ENCODE measurements around the gene IGIP. TPM values are rescaled to one million over a fixed set of nuclear protein-coding genes. Genes with fewer than 3 reads are reported as not detected.

Gene IGIP
- total and polyA plus RNA-seq, 10 donors, result 4.7 to 20.4 (median 11.2) TPM

DNA sequence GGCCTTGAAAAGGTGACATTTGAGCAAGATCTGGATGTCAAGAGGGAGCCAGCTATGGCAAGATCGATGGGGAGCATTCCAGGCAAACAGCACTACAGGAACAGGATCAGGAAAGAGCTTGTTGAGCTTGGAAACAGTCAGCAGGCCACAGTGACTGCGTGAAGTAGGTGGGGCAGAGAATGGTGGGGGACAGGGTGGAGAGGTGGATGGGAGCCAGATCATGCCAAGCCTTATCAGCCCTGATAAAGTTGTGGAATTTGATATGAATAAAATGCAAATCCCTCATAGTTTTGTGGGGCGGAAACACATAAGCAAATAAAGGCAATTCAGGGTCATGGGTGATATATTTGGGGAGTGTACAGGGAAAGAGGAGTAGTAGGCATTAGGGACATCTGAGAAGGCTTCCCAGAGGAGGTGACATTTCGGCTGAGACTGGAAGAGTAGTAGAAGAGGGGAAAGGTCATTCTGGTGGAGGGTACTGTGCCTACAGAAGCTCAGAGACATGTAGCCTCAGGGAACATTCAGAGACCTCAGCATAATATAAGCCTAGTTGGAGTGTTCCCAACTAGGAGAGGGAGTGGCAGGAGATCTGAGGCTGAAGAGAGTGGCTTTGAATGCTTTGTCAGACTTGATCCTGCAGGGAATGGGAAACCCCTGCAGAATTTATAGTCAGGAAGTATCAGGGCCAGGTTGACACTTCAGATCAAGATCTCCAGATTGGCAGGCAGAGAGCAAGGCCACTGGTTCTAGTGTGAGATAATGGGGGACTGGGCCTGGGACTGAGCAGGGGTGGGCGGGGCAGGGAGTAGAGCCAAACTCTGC, 39.6 kb downstream of the IGIP start:
- no peak for DNase-seq
- WGBS, 5 donors, result 64 to 81% (median 72%) methylated on average over 5 of the region's 5 CpGs
- peak overlapping the region in 5 of 8 donors; percentile 32 to 60 (median 43) for H3K27ac ChIP-seq

DNA sequence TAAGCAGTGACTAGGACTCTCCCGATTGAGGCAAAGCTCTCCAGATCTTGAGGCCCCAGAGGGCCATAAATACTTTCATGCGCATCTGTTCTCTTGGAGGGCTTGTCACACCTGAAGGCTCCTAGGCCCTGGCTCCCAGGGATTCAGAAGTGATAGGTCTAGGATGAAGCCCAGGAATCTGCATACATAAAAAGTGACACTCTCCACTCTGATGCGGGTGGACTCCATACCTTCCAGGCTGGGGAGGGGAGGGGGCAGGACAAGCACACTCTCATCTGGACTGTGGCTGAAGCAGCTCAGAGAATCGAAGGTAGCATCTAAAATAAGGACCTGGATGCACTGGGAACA, 40.2 kb downstream of the IGIP start:
- DNase-seq, result no peak
- H3K4me1 ChIP-seq, result peaks cover 0 to 25% (median 6%) of the 10 kb centered on the region in 6 donors
- H3K4me3 ChIP-seq, result no peak overlapping the region
- 54 to 79% (median 69%) methylated on average over 4 of the region's 4 CpGs for WGBS, 5 donors
- intact Hi-C loops (cut with DNase I; ENCODE audit: low total_unique reads), result no loop called here
- TF ChIP-seq POLR2A (IDR thresholded peaks at IDR 0.05) (no peak), POLR2AphosphoS5 (IDR thresholded peaks at IDR 0.05) (no peak)
- no peaks in the 10 kb centered on the region for H3K9me3 ChIP-seq
- no peaks in the 10 kb centered on the region for H3K27me3 ChIP-seq (replicated peaks in 1 of 7)
- H3K36me3 ChIP-seq, result no peaks in the 10 kb centered on the region
- H3K27ac ChIP-seq, result peak overlapping the region in 2 of 8 donors; percentile 43 to 60

More for the DNA sequence above, 39.6 kb downstream of the IGIP start:
- Histone ChIP-seq H3K36me3 (no peaks in the 10 kb centered on the region), H3K9me3 (no peaks in the 10 kb centered on the region), H3K4me1 (peaks cover 0 to 25% (median 6%) of the 10 kb centered on the region in 6 donors), H3K27me3 (replicated peaks in 1 of 7) (no peaks in the 10 kb centered on the region), H3K4me3 (no peak overlapping the region)
- intact Hi-C loops (cut with DNase I; ENCODE audit: low total_unique reads), result no loop called here
- TF ChIP-seq POLR2AphosphoS5 (IDR thresholded peaks at IDR 0.05), result peak in 2 of 3 donors; percentile 65 to 66
- TF ChIP-seq POLR2A (IDR thresholded peaks at IDR 0.05), result no peak

DNA sequence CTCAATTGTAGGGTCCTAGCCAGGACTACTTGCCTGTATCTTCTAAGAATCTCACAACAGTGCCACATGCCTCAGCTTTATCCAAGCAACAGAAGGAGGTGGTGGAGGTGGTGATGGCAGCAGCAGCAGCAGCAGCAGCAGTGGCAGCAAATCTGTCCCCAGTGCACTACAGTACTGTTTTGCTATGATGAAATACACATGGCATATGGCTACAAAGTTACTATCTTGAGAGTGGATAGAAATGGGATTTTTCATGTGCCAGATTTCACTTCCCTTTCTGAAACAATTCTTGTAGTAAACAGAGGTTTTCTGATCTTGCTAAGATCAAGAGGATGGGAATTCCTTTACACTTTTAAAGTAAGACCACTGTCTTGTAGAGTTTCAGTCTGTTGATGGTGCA, 41.2 kb downstream of the IGIP start:
- Histone ChIP-seq H3K9me3 (no peaks in the 10 kb centered on the region), H3K36me3 (no peaks in the 10 kb centered on the region), H3K27me3 (replicated peaks in 1 of 7) (no peaks in the 10 kb centered on the region), H3K4me3 (no peak overlapping the region), H3K27ac (no peak overlapping the region), H3K4me1 (peaks cover 0 to 25% (median 6%) of the 10 kb centered on the region in 6 donors)
- intact Hi-C loops (cut with DNase I; ENCODE audit: low total_unique reads), result no loop called here
- TF ChIP-seq, protein P1, sequence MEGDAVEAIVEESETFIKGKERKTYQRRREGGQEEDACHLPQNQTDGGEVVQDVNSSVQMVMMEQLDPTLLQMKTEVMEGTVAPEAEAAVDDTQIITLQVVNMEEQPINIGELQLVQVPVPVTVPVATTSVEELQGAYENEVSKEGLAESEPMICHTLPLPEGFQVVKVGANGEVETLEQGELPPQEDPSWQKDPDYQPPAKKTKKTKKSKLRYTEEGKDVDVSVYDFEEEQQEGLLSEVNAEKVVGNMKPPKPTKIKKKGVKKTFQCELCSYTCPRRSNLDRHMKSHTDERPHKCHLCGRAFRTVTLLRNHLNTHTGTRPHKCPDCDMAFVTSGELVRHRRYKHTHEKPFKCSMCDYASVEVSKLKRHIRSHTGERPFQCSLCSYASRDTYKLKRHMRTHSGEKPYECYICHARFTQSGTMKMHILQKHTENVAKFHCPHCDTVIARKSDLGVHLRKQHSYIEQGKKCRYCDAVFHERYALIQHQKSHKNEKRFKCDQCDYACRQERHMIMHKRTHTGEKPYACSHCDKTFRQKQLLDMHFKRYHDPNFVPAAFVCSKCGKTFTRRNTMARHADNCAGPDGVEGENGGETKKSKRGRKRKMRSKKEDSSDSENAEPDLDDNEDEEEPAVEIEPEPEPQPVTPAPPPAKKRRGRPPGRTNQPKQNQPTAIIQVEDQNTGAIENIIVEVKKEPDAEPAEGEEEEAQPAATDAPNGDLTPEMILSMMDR (IDR thresholded peaks at IDR 0.05 in 8 of 11, conservative IDR thresholded peaks at IDR 0.05 in 3 of 11), result no peak
- no peak for TF ChIP-seq POLR2A (IDR thresholded peaks at IDR 0.05)
- no peak for TF ChIP-seq POLR2AphosphoS5 (IDR thresholded peaks at IDR 0.05)
- no peak for DNase-seq

DNA sequence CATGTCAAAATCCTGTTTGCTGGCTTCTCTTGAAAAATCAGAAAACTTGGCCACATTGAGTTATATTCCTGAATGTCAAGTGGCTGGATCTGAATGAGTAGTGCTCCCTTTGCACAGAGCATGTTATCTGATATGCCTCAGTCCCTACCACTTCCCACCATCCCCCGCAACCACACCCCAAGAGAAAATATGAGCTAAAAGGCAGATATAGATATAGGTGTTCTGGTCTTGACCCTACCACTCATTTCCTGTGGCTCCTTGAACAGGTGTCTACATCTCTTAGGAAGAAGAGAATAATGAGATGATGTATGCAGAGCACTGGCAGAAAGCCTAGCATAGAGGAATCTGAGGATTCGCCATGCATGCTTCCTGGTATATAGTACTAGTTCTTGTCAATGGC, 42.6 kb downstream of the IGIP start:
- no peaks in the 10 kb centered on the region for H3K9me3 ChIP-seq
- TF ChIP-seq, protein P1 (IDR thresholded peaks at IDR 0.05 in 8 of 11, conservative IDR thresholded peaks at IDR 0.05 in 3 of 11), result no peak
- TF ChIP-seq POLR2A (IDR thresholded peaks at IDR 0.05) (no peak), POLR2AphosphoS5 (IDR thresholded peaks at IDR 0.05) (no peak)
- H3K27ac ChIP-seq, result no peak overlapping the region
- WGBS, 5 donors, result 93 to 100% (median 95%) methylated on average over 2 of the region's 2 CpGs
- DNase-seq, result no peak
- no peaks in the 10 kb centered on the region for H3K27me3 ChIP-seq (replicated peaks in 1 of 7)
- H3K4me1 ChIP-seq, result peaks cover 0 to 25% (median 6%) of the 10 kb centered on the region in 6 donors
- H3K36me3 ChIP-seq, result no peaks in the 10 kb centered on the region
- no peak overlapping the region for H3K4me3 ChIP-seq
- intact Hi-C loops (cut with DNase I; ENCODE audit: low total_unique reads), result no loop called here

DNA sequence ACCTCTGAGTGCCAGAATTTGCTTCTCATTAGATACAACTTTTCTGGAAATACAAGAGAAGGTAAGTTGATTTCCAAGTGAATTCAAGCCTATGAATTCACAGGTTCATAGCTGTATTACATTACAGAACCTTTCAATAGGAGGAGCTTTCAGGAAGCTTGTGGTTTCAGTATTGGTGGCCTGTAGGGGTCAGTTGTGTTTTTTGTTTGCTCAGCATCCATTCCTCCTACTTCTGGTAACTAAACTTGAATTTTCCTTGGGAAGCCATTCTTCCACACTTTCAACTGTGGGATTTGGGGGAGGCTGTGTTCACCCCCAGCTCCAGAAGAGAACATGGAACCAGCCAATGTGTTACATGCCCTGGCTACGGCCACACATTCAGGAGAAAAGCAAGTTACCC, 43.7 kb downstream of the IGIP start:
- Histone ChIP-seq H3K36me3 (no peaks in the 10 kb centered on the region), H3K4me3 (no peak overlapping the region), H3K9me3 (no peaks in the 10 kb centered on the region), H3K27me3 (replicated peaks in 1 of 7) (no peaks in the 10 kb centered on the region), H3K27ac (no peak overlapping the region), H3K4me1 (peaks cover under 1 to 31% (median 8%) of the 10 kb centered on the region in 6 donors)
- no peak for DNase-seq
- WGBS, 5 donors, result 69 to 95% (median 86%) methylated on average over 1 of the region's 1 CpG
- TF ChIP-seq, protein P1 (IDR thresholded peaks at IDR 0.05 in 8 of 11, conservative IDR thresholded peaks at IDR 0.05 in 3 of 11), result no peak
- TF ChIP-seq POLR2AphosphoS5 (IDR thresholded peaks at IDR 0.05) (no peak), POLR2A (IDR thresholded peaks at IDR 0.05) (no peak)
- intact Hi-C loops (cut with DNase I; ENCODE audit: low total_unique reads), result no loop called here

Data from spleen (tissue), 11 donors.